ENCODE data around the gene SOCS7. TPM values are rescaled to one million over a fixed set of nuclear protein-coding genes. Genes with fewer than 3 reads are reported as not detected.

Gene SOCS7
- total and polyA plus RNA-seq, 2 experiments from 2014 or later = 5.0 to 29.2 TPM

GRCh38 chr17:38364741-38365140 lies 13.1 kb downstream of the SOCS7 start:
- H3K9me2 ChIP-seq (ENCODE audit: insufficient read depth) = no peaks in the 10 kb centered on the region
- H3K36me3 ChIP-seq (ENCODE audit: insufficient read depth) = peaks cover 20% of the 10 kb centered on the region
- H3K4me3 ChIP-seq = no peak overlapping the region
- H3K27me3 Mint-ChIP-seq (ENCODE audit: insufficient read depth, low read depth, poor library complexity) = no peaks in the 10 kb centered on the region
- 0 out of 2 replicates have a peak overlapping the region, but pooled peaks have one; percentile 72 for H3K27ac ChIP-seq (ENCODE audit: low read depth)
- H4K20me1 ChIP-seq (replicated peaks; ENCODE audit: insufficient read depth) = peaks cover 13% of the 10 kb centered on the region; the same call in 1 of the 2 replicates
- no peak overlapping the region for H2AFZ ChIP-seq
- H3K36me3 Mint-ChIP-seq (ENCODE audit: low read depth) = peaks cover 39% of the 10 kb centered on the region
- TF ChIP-seq STAT1 (IDR thresholded peaks at IDR 0.05; ENCODE audit: unreplicated experiment) (no peak), EZH2 (IDR thresholded peaks at IDR 0.05; ENCODE audit: low read depth, unreplicated experiment) (no peak), REST (IDR thresholded peaks at IDR 0.05; ENCODE audit: unreplicated experiment) (no peak), ZNF114 (CRISPR knock-in tag; IDR thresholded peaks at IDR 0.05) (no peak), POLR2AphosphoS5 (IDR thresholded peaks at IDR 0.05; ENCODE audit: low read depth) (no peak), ETS1 (IDR thresholded peaks at IDR 0.05) (no peak), EZH2phosphoT487 (IDR thresholded peaks at IDR 0.05; ENCODE audit: unreplicated experiment) (no peak), ZNF331 (CRISPR knock-in tag; IDR thresholded peaks at IDR 0.05; ENCODE audit: low read depth) (no peak), JUNB (IDR thresholded peaks at IDR 0.05; ENCODE audit: unreplicated experiment) (no peak), NANOG (IDR thresholded peaks at IDR 0.05; ENCODE audit: borderline replicate concordance) (no peak), CREB1 (CRISPR knock-in tag; IDR thresholded peaks at IDR 0.05; ENCODE audit: low read depth) (no peak), CTCF (conservative IDR thresholded peaks at IDR 0.05; ENCODE audit: low read depth in 2 of 2) (no peak), ZNF462 (CRISPR knock-in tag; IDR thresholded peaks at IDR 0.05) (no peak)
- H3K4me2 ChIP-seq = no peak overlapping the region
- peaks cover 18% of the 10 kb centered on the region for H3K4me1 ChIP-seq (ENCODE audit: insufficient read depth)
- H3K27me3 ChIP-seq (ENCODE audit: insufficient read depth) = no peaks in the 10 kb centered on the region
- H3K4me1 Mint-ChIP-seq = peaks cover 24% of the 10 kb centered on the region
- H3K27ac Mint-ChIP-seq = no peak overlapping the region; the same call in 1 of the 2 replicates
- DNase-seq (ENCODE audit: low spot score) (no peak), ATAC-seq (no peak)
- no peaks in the 10 kb centered on the region for H3K9me3 Mint-ChIP-seq
- H3F3A ChIP-seq (replicated peaks; ENCODE audit: low read depth) = no peaks in the 10 kb centered on the region
- peaks cover 29% of the 10 kb centered on the region for H3K79me2 ChIP-seq (replicated peaks; ENCODE audit: insufficient read depth)
- H3K4me3 Mint-ChIP-seq = no peak overlapping the region
